ENCODE data around the gene SLC66A2.

GRCh38 chr18:79960921-79961526, 9.6 kb upstream of the SLC66A2 start:
- no peak for TF ChIP-seq CTCF (IDR thresholded peaks at IDR 0.05)
- TF ChIP-seq POLR2A (IDR thresholded peaks at IDR 0.05) = no peak
